ENCODE measurements around the gene CETP. TPM values are rescaled to one million over a fixed set of nuclear protein-coding genes. Genes with fewer than 3 reads are reported as not detected.

Gene CETP
- total RNA-seq, 4 donors from 2014 or later: 1.6 TPM; not detected in 3

- Histone ChIP-seq H3K27me3 (no peaks in the 10 kb centered on the region), H3K9me3 (no peaks in the 10 kb centered on the region), H3K4me3 (no peak overlapping the region), H3K27ac (no peak overlapping the region), H3K4me1 (no peaks in the 10 kb centered on the region), H3K36me3 (no peaks in the 10 kb centered on the region)
- TF ChIP-seq POLR2A (IDR thresholded peaks at IDR 0.05): no peak
- TF ChIP-seq CTCF (IDR thresholded peaks at IDR 0.05): no peak
- TF ChIP-seq POLR2AphosphoS5 (IDR thresholded peaks at IDR 0.05): no peak
- TF ChIP-seq EP300 (IDR thresholded peaks at IDR 0.05): no peak
- no peak for ATAC-seq
- 85 to 92% methylated on average over 5 of the region's 6 CpGs for WGBS, 2 donors (ENCODE audit: low coverage in 1 of 2)
Measured at GRCh38 chr16:56977216-56977615, 15.5 kb downstream of the CETP start.

- 97 to 100% methylated on average over 1 to 3 of the region's 11 CpGs for WGBS, 2 donors (ENCODE audit: low coverage in 1 of 2)
- no peak for ATAC-seq
- TF ChIP-seq EP300 (IDR thresholded peaks at IDR 0.05) (no peak), CTCF (IDR thresholded peaks at IDR 0.05) (no peak), POLR2AphosphoS5 (IDR thresholded peaks at IDR 0.05) (no peak), POLR2A (IDR thresholded peaks at IDR 0.05) (no peak)
Measured at GRCh38 chr16:56977823-56978430, 16.2 kb downstream of the CETP start.

GRCh38 chr16:56980201-56980535 is 18.4 kb downstream of the CETP start:
- no peaks in the 10 kb centered on the region for H3K27me3 ChIP-seq
- no peak for ATAC-seq
- 88 to 89% methylated on average over 3 to 4 of the region's 4 CpGs for WGBS, 2 donors (ENCODE audit: low coverage in 1 of 2)
- TF ChIP-seq EP300 (IDR thresholded peaks at IDR 0.05): no peak
- TF ChIP-seq POLR2A (IDR thresholded peaks at IDR 0.05): no peak
- no peak for TF ChIP-seq POLR2AphosphoS5 (IDR thresholded peaks at IDR 0.05)
- TF ChIP-seq CTCF (IDR thresholded peaks at IDR 0.05): no peak
- H3K9me3 ChIP-seq: no peaks in the 10 kb centered on the region
- no peaks in the 10 kb centered on the region for H3K36me3 ChIP-seq
- no peak overlapping the region for H3K27ac ChIP-seq
- peaks cover 0 to 6% (median 0%) of the 10 kb centered on the region in 3 donors for H3K4me1 ChIP-seq
- no peak overlapping the region for H3K4me3 ChIP-seq

More at GRCh38 chr16:56977823-56978430, 16.2 kb downstream of the CETP start:
- Histone ChIP-seq H3K27me3 (no peaks in the 10 kb centered on the region), H3K4me3 (no peak overlapping the region), H3K9me3 (no peaks in the 10 kb centered on the region), H3K4me1 (no peaks in the 10 kb centered on the region), H3K36me3 (no peaks in the 10 kb centered on the region), H3K27ac (no peak overlapping the region)

- no peak for TF ChIP-seq CTCF (IDR thresholded peaks at IDR 0.05)
- no peak for TF ChIP-seq POLR2A (IDR thresholded peaks at IDR 0.05)
- no peak for TF ChIP-seq EP300 (IDR thresholded peaks at IDR 0.05)
- TF ChIP-seq POLR2AphosphoS5 (IDR thresholded peaks at IDR 0.05): no peak
- H3K27ac ChIP-seq: no peak overlapping the region
- 71 to 86% methylated on average over 6 to 13 of the region's 16 CpGs for WGBS, 2 donors (ENCODE audit: low coverage in 1 of 2)
Measured at GRCh38 chr16:56980792-56981724, 19.3 kb downstream of the CETP start.

More at GRCh38 chr16:56980792-56981724, 19.3 kb downstream of the CETP start:
- H3K4me1 ChIP-seq: peaks cover 0 to 15% (median 3%) of the 10 kb centered on the region in 3 donors
- H3K27me3 ChIP-seq: no peaks in the 10 kb centered on the region
- ATAC-seq: no peak
- H3K4me3 ChIP-seq: no peak overlapping the region
- H3K36me3 ChIP-seq: no peaks in the 10 kb centered on the region
- H3K9me3 ChIP-seq: no peaks in the 10 kb centered on the region
